ENCODE data around the gene GBX1. TPM values are rescaled to one million over a fixed set of nuclear protein-coding genes. Genes with fewer than 3 reads are reported as not detected.

GBX1 gene
- total and polyA plus RNA-seq, 2 of the 4 experiments (the other 2 are of a cell fraction), result not detected

GRCh38 chr7:151187409-151188251 is 20.1 kb upstream of the GBX1 start:
- Histone ChIP-seq H3K4me1 (ENCODE audit: control insufficient read depth, insufficient read depth, low read length) (no peaks in the 10 kb centered on the region), H3K27ac (ENCODE audit: insufficient read depth, low read length) (no peak overlapping the region), H3K9ac (ENCODE audit: low read depth, low read length) (no peak overlapping the region), H2BK120ac (ENCODE audit: low read depth, low read length) (no peak overlapping the region), H3K79me1 (ENCODE audit: low read depth in 1 of 2, low read length in 2 of 2) (no peaks in the 10 kb centered on the region), H4K8ac (ENCODE audit: low read depth in 2 of 2, low read length in 2 of 2) (no peak overlapping the region), H4K5ac (ENCODE audit: low read depth, low read length) (no peak overlapping the region), H2BK5ac (ENCODE audit: low read depth, low read length, poor library complexity, severe bottlenecking) (no peak overlapping the region), H2BK15ac (ENCODE audit: low read depth, low read length) (no peak overlapping the region), H3K14ac (replicated peaks; ENCODE audit: low read depth, low read length) (no peak overlapping the region), H3K56ac (ENCODE audit: extremely low read depth, insufficient read depth, low read length) (no peak overlapping the region), H3K4ac (ENCODE audit: low read depth, low read length) (no peak overlapping the region), H3K23ac (ENCODE audit: low read depth, low read length) (no peak overlapping the region), H3K9me1 (ENCODE audit: insufficient read depth, low read length) (no peaks in the 10 kb centered on the region), H4K20me1 (ENCODE audit: insufficient read depth, low read length) (no peaks in the 10 kb centered on the region), H2BK20ac (ENCODE audit: low read depth, low read length) (no peak overlapping the region), H2AFZ (replicated peaks; ENCODE audit: low read length, poor library complexity) (no peak overlapping the region), H2AK9ac (replicated peaks; ENCODE audit: low read depth, low read length, poor library complexity) (no peak overlapping the region), H4K91ac (ENCODE audit: insufficient read depth, low read depth, low read length) (no peak overlapping the region), H3K18ac (ENCODE audit: low read depth, low read length) (no peak overlapping the region), H3K4me2 (ENCODE audit: low read depth, low read length) (no peak overlapping the region), H3K4me3 (ENCODE audit: insufficient read depth, low read depth, low read length) (no peak overlapping the region), H3K27me3 (ENCODE audit: control insufficient read depth, insufficient read depth, low read length) (peaks cover 71% of the 10 kb centered on the region), H2AK5ac (ENCODE audit: low read depth, low read length) (no peak overlapping the region), H3K9me3 (ENCODE audit: control insufficient read depth, insufficient read depth, low read length) (no peaks in the 10 kb centered on the region), H3K36me3 (ENCODE audit: control insufficient read depth, insufficient read depth, low read length) (no peaks in the 10 kb centered on the region)
- ATAC-seq (ENCODE audit: low read depth) (no peak), DNase-seq (no peak)
- WGBS, 2 experiments (ENCODE audit: extremely low coverage in 2 of 2, insufficient read length in 1 of 2), result 54% methylated on average over 13 of the region's 22 CpGs; no CpG with 5 or more reads in 1 of the 2 experiments
- BruUV-seq (replicated peaks), result no TSS peak
- TF ChIP-seq POLR2A (IDR thresholded peaks at IDR 0.05; ENCODE audit: low read depth, low read length), result no peak
- no peak for TF ChIP-seq SMC3 (IDR thresholded peaks at IDR 0.05; ENCODE audit: low read depth, low read length)
- TF ChIP-seq CEBPB (IDR thresholded peaks at IDR 0.05; ENCODE audit: low read depth, low read length), result no peak
- no peak for TF ChIP-seq USF2 (IDR thresholded peaks at IDR 0.05; ENCODE audit: low read depth, low read length)
- TF ChIP-seq NFE2L2 (IDR thresholded peaks at IDR 0.05; ENCODE audit: low read depth, low read length), result no peak
- no peak for TF ChIP-seq ELK1 (IDR thresholded peaks at IDR 0.05; ENCODE audit: borderline replicate concordance, low read depth, low read length)
- TF ChIP-seq MAFK (IDR thresholded peaks at IDR 0.05; ENCODE audit: low read depth, low read length), result no peak
- TF ChIP-seq MXI1 (IDR thresholded peaks at IDR 0.05; ENCODE audit: borderline replicate concordance, low read depth, low read length), result no peak
- no peak for TF ChIP-seq CTCF (conservative IDR thresholded peaks at IDR 0.05; ENCODE audit: low read depth, low read length)
- TF ChIP-seq RCOR1 (IDR thresholded peaks at IDR 0.05; ENCODE audit: insufficient replicate concordance, low read length), result no peak
- no peak for TF ChIP-seq RFX5 (IDR thresholded peaks at IDR 0.05; ENCODE audit: low read depth, low read length)
- TF ChIP-seq CHD1 (IDR thresholded peaks at IDR 0.05; ENCODE audit: low read depth, low read length), result no peak
- no peak for TF ChIP-seq RAD21 (IDR thresholded peaks at IDR 0.05; ENCODE audit: low read length)
- dilution Hi-C loops (cut with HindIII; ENCODE audit: low sequenced_read_pairs, unreplicated experiment), result no loop called here
- POLR2A ChIA-PET (ENCODE audit: unreplicated experiment), result no interaction called here
- CTCF ChIA-PET, result interaction anchor here (0.5 kb wide), 1 partner anchor 35 kb away, joined by 3 read pairs; no protein-coding TSS in a partner anchor
- in situ Hi-C loops (cut with MboI; ENCODE audit: low sequenced_read_pairs), result no loop called here
- intact Hi-C loops (cut with micrococcal nuclease), result no loop called here
